Measurements from ENCODE around the gene SCRG1.

DNA sequence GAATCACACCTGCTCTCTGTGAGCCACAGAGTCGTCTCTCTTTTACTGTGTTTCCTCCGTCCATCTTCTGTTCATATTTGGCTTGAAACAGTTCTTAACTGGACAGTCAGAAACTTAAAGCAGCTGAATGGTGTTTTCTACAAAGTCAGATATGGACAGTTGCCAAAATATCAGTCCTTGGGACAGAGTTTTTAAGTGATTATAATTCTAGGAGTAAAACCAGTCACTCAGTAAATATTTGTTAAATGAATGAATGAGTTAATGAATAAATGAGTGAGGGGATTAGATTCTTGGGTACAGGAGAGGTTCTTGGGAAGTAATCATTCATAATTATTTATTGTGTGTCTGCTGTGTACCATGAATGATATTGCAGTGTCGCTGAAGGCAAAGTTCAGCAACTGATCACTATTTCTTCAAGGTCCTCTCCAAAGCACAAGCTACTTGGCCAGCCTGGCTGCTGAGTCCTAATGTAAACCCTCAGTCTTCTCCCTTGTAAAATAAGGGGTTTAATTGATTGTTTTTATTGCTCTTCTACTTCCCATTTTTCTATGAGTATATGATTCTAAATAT lies 5.5 kb upstream of the SCRG1 start:
- TF ChIP-seq FOXM1 (IDR thresholded peaks at IDR 0.05; ENCODE audit: borderline replicate concordance) (no peak), ELF4 (IDR thresholded peaks at IDR 0.05) (no peak), ARNT (IDR thresholded peaks at IDR 0.05) (no peak)

Data from HEK293T (cell line).